Activated naive CD4-positive, alpha-beta T cell treated with anti-CD3 and anti-CD28 coated beads, Interleukin-2, amount 50 U/mL, for 16 hours (primary cell): Measurements from ENCODE around the gene SPTBN5.

Experiments
- DNase-seq: peaks from one replicate; pipeline ENCODE4 v3.0.0-alpha.2; 2020

The SPTBN5 gene

GRCh38 chr15:41925086-41925608 lies 31.3 kb upstream of the SPTBN5 start:
- no peak for DNase-seq

DNA sequence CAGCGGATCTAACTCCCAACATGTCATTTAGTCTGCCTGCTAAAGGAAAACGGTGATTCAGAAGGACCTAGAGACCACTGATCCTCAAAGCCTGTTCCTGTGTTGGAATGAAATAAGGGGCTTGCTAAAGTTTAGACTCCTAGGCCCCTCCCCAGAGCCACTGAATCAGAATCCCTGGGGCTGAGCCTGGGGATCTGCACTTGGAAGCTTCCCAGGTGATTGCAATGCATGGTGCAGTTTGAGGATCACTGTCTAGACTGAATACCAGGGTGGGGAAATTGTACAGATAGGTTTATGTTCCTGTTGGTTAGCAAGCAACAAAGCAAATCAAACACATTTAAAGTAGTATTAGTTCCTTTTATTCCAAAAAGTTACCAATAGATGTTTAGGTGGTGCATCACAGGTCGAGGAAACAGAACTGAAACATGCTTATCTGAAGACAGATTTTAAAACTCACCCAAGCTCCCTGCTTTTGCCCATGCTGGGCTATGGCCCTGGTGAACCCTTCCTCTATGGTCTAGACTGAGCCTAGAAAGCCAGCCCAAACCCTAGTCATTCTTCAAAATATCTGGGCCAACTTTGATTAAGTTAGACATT lies 29.6 kb upstream of the SPTBN5 start:
- DNase-seq, result no peak

- DNase-seq, result no peak
Observed at GRCh38 chr15:41922353-41922752, 28.5 kb upstream of the SPTBN5 start.

- no peak for DNase-seq
Observed at GRCh38 chr15:41921639-41922038, 27.8 kb upstream of the SPTBN5 start.

DNA sequence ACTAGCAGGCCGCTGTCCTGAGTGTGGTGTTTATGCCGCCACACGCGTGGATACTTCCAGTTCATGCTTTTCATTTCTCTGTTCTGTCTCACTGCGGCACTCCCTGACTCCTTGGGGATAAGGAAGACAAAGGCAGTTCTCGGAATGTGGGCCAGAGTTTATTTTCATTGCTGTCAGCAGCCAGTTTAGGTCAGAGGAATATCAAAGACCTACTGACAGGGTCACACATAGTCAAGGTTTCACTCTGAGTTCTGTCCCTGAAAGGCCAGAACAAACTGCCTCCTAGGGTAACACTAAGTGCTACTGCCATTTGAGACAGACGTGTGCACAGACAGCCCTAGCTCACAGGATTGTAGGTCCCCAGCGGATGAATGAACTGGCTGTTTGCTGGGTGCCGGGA lies 27.3 kb upstream of the SPTBN5 start:
- no peak for DNase-seq

DNA sequence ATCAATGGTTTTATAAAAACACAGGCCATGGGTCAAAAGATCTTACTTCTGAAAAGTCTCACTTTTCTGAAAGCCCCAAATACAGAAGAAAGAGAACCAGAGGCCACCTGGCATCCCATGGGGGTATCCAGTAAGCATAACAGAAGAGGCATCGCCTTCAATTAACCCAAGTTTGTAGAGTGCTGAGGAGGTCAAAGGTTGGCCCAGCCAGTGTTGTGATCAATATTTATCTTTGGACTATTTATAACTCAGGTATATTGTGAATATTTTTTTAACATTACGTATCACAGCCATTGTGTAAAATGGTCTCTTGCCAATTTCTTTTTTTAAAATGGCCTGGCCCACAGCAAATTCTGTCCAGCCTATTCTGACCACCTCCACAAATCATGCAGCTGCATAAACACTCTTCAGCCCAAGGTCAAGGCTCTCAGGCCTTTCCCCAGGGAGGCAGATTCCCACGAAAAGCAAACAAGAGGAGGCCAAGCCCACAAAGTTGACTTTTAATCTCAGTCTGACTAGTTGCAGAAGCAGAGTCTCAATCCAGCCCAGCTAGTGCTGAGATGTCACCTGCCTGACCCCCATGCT lies 26.2 kb upstream of the SPTBN5 start:
- DNase-seq, result no peak

- no peak for DNase-seq
Observed at GRCh38 chr15:41919201-41919820, 25.5 kb upstream of the SPTBN5 start.

GRCh38 chr15:41918506-41919126 lies 24.8 kb upstream of the SPTBN5 start:
- DNase-seq, result no peak

GRCh38 chr15:41917767-41918430 lies 24.0 kb upstream of the SPTBN5 start:
- no peak for DNase-seq

DNA sequence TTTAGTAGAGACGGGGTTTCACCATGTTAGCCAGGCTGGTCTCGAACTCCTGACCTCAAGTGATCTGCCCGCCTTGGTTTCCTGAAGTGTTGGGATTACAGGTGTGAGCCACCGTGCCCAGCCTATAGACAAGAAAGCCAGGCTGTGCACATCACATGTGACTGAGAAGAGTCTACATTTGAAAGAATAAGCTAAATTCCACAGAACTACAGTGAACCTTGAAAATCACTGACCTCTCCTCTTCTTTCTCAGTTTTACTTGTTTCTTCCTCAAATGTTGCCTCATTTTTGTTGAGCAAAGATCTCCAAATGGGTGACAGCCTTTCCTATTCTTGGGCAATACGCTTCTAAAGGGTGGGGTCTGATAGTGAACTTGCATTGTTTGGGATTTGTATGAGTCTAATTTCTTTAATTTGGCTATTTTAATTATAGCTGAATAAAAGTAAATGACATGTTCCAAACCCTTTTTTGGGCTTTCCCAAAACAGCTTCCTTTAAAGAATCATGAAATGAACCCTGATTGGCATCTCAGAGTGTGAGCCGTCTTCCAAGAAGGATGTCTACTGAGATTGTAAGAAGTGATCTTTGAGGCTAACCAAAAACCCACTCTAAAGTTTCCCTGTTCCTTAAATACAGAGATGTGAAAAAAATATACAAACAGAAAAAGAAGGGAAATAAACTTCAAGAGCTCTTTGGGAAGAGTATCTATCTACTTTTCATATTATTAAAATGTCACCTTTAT lies 21.6 kb upstream of the SPTBN5 start:
- no peak for DNase-seq

GRCh38 chr15:41914411-41914810 lies 20.6 kb upstream of the SPTBN5 start:
- no peak for DNase-seq

DNA sequence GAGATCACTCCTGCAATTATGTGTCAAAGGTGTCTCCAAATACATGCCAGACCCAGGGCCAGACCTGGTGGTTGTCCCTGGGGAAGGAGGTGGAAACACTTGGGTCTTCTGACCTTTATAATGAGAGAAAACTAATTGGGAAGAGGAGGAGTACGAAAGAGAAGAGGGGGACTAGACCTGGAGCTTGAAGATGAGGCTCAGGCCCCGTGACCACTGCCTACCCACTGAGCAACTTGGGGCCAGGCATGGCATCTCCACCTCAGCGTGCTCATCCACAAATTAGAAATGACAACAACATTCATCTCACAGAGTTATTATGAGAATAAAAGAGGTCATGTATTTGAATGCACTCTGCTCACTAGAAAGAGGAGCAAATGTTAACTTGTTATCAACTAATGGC lies 19.4 kb upstream of the SPTBN5 start:
- no peak for DNase-seq

DNA sequence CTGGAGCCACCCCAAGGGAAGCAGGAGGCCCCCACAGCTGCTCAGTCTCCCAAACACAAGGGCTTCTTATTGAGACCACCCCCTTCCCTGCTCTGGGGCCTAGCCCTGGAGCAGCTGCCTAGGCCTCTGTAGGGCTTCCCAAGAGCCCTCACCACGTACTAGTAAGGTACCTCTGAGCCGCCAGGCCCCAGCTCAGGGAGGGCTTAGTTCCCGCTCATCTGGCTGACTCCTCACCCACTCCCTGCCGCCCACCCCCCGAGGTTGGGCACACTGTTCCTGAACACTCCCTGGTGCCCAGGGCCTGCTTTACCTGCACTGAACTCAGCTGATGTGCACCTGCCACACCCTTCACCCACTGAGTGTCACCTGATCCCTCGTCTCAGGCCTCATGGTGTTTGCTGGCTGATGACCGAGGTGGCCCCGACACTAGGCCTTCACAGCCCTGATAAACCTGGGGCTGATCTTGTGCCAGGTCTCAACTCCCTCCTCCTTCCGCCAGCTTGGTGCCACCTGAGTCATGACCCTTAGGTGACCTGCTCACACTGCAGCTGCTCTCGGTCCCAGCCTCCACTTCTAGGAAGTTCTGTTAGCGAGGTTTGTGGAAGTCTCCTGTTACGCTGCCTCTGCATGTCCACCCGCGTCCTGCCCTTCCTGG lies 18.0 kb upstream of the SPTBN5 start:
- DNase-seq, result no peak

- no peak for DNase-seq
Observed at GRCh38 chr15:41908736-41909461, 15.0 kb upstream of the SPTBN5 start.

DNA sequence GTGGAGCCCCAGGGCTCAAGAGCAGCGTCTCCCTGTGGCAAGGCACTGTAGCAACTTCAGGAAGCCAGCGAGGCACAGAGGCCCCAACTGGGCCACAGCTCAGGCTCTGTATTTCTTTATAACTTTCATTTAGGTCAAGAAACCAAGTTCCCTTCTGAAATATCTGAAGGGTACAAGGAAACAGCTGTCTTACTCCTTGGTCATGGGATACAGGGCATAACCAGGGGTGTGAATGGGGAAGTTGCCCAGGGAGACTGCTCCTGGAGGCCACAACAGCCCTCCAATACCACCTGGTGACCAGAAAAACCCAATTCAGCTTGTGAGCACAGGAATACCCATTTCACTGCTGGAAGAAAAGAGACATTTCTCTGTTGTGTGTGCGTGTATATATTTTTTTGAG lies 13.3 kb upstream of the SPTBN5 start:
- DNase-seq, result no peak

GRCh38 chr15:41906608-41907007 lies 12.8 kb upstream of the SPTBN5 start:
- no peak for DNase-seq

DNA sequence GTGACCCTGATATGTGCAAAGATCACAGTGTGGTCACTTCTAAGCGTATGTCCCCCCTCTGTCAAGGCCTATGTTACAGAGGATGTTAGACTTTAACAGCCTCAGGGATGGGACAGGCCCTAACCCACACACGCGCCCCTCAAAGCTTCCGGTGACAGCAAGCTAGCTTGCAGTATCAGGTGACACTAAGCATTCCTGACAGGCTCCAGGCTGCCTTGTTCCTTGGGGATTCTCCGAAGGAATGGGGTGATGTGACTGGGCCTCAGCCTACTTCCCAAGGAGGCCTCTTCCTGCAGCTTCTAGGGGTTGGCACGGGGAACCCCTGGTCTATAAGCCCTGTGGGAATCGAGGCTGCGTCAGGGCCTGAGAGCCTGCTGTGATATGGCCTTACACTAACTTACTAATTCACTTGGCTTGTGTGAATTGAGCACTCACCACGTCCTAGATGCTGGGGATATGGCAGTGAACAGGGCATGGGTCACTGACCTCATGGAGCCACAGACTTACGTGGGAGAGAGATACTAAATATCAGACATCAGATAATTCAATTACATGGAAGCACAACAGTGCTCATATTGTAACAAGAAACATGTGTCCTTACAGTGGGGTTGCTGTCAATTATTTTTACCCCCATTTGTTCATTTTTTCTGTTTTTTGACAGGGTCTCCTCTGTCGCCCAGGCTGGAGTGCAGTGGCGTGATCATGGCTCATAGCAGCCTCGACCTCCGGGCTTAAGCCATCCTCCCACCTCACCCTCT lies 11.4 kb upstream of the SPTBN5 start:
- no peak for DNase-seq

DNA sequence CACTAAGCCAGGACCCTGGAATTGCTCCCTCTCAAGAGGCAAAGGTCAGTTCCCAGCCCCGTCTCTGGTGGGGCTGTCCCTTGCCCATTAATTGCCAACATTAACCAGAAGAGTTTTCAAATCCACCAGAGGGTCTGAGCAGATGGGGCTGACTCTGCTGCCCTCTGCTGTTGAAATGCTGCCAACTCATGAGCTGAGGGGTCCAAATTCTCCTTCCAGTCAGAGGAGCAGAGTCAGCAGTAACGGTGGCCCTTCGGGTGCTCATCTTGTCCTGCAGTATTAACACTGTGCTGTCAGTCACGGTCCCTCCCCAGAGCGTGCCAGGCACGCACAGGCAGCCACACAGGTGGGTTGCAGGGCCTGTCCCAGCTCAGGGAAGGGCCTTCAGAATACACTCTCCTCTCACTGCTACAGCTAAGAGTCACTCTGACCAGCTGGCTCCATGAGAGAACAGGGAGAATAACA lies 10.7 kb upstream of the SPTBN5 start:
- DNase-seq, result peak; percentile 63

GRCh38 chr15:41903782-41904181 lies 9.9 kb upstream of the SPTBN5 start:
- no peak for DNase-seq

DNA sequence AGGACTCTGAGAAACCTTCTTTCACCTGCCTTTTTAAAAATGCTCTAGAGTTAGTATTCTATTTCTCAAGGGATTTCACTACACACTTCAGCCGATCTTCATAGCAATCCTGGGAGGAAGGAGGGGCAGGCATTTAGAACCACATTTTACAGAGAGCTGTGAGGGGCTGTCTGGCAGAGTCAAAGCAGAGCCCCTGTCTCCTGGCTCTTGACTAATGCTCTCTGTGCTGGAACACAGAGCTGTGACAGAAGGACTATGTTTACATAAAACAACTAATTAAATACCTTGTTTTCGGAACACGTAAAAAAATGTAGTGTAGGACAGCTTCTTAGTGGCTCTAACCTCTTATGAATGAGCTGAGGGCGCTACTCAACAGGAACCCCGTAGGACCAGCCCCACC lies 7.6 kb upstream of the SPTBN5 start:
- DNase-seq, result no peak
